H1 (cell line): ENCODE measurements around the gene ADCY6. TPM values are rescaled to one million over a fixed set of nuclear protein-coding genes. Genes with fewer than 3 reads are reported as not detected.

Experiments used
- CEBPB ChIP-seq: IDR thresholded peaks from 2 replicates; pipeline ENCODE4 v1.6.1; 2012; ENCODE audit warnings: low read depth, low read length
- CTCF ChIP-seq, 3 experiments: IDR thresholded peaks; 1 replicate in 2 of 3; 2 replicates in 1 of 3; pipeline versions ENCODE4 v1.5.1 to v1.6.1; 2011; ENCODE audit warnings: low read length in 3 of 3, mild to moderate bottlenecking in 3 of 3, inconsistent platforms in 2 of 3, low read depth in 1 of 3, moderate library complexity in 1 of 3; ENCODE audit not compliant: insufficient read depth in 1 of 3; ENCODE audit errors: control extremely low read depth in 1 of 3
- KDM4A ChIP-seq: IDR thresholded peaks from one replicate; pipeline ENCODE4 v1.7.1; 2012; ENCODE audit warnings: low read depth, mild to moderate bottlenecking, moderate library complexity, low read length, inconsistent platforms; ENCODE audit not compliant: severe bottlenecking
- SIN3A ChIP-seq, 2 experiments: IDR thresholded peaks in 1 of 2; conservative IDR thresholded peaks in 1 of 2; 2 replicates each; pipeline ENCODE4 v1.6.1; 2011 to 2012; ENCODE audit warnings: low read length in 2 of 2, improper control_type of control experiment in 1 of 2, low read depth in 1 of 2, mild to moderate bottlenecking in 1 of 2
- polyA plus RNA-seq, 7 experiments: library from polyadenylated mRNA; depleted of rRNA in 3 of 7; stranded (reverse) in 5 of 7; unstranded in 2 of 7; fragments of >200 nt in 5 of 7; fragments of 200-250 nt in 2 of 7; gene quantifications; 1 replicate in 5 of 7; 2 replicates in 1 of 7; 4 replicates in 1 of 7; pipeline versions ENCODE4 v1.2.1 to v1.2.3, GENCODE V29; 2011 to 2013; ENCODE audit warnings: missing spikeins in 2 of 7, mixed read lengths in 2 of 7
- total RNA-seq: library from RNA; stranded (reverse); fragmentation: NEBNext Ultra II Directional; extraction: Animal tissue kit (Norgen Biotek cat#: 25700); gene quantifications from 2 replicates; pipeline ENCODE4 v1.2.1, GENCODE V29; 2021

Gene ADCY6
- total and polyA plus RNA-seq, 2 of the 8 experiments (the other 6 are each of a cell fraction or from before 2014, with no cell fraction given) = 11.7 to 17.5 TPM

- TF ChIP-seq CTCF (IDR thresholded peaks at IDR 0.05; ENCODE audit: control extremely low read depth in 1 of 3, insufficient read depth in 1 of 3, low read depth in 1 of 3, low read length in 3 of 3) (no peak), CEBPB (peak; percentile 36; the same call in 1 of the 2 replicates), KDM4A (peak; percentile 60), SIN3A (conservative IDR thresholded peaks at IDR 0.05 in 1 of 2, IDR thresholded peaks at IDR 0.05 in 1 of 2; ENCODE audit: low read depth in 1 of 2, low read length in 2 of 2) (peak in 1 of 2 experiments; percentile 19; a peak in 1 of 4 replicates)
- TF ChIP-seq, all 59 proteins: peak for 10
Observed at GRCh38 chr12:48817873-48818830, 29.3 kb upstream of the ADCY6 start, which contains the start of gene CACNB3 (continued).
